ENCODE results near the gene GRM1.

The GRM1 gene

DNA sequence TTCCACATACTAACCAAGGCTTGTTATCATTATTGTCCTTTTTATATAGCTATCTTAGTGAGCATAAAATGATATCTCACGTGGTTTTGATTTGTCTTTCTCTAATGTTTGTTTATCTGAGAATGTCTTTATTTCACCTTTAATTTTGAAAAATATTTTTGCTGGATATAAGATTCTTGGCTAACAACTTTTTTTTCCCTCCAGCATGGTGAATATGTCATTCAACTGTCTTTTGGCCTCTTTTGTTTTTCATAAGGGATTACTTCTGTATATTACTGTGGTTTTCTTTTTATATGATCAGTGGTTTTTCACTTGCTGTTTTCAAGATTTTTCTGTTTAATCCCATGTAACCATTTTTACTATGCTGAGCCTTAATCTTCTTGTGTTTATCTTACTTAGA lies 141.0 kb downstream of the GRM1 start:
- TF ChIP-seq, protein P1, sequence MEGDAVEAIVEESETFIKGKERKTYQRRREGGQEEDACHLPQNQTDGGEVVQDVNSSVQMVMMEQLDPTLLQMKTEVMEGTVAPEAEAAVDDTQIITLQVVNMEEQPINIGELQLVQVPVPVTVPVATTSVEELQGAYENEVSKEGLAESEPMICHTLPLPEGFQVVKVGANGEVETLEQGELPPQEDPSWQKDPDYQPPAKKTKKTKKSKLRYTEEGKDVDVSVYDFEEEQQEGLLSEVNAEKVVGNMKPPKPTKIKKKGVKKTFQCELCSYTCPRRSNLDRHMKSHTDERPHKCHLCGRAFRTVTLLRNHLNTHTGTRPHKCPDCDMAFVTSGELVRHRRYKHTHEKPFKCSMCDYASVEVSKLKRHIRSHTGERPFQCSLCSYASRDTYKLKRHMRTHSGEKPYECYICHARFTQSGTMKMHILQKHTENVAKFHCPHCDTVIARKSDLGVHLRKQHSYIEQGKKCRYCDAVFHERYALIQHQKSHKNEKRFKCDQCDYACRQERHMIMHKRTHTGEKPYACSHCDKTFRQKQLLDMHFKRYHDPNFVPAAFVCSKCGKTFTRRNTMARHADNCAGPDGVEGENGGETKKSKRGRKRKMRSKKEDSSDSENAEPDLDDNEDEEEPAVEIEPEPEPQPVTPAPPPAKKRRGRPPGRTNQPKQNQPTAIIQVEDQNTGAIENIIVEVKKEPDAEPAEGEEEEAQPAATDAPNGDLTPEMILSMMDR (IDR thresholded peaks at IDR 0.05; ENCODE audit: low read depth, low read length, missing control alignments): no peak
- no peaks in the 10 kb centered on the region for H3K36me3 ChIP-seq (replicated peaks)
- H3K4me3 ChIP-seq (ENCODE audit: low read depth, low read length): no peak overlapping the region
- H3K27me3 ChIP-seq (replicated peaks): no peaks in the 10 kb centered on the region
- in situ Hi-C loops (cut with HindIII; ENCODE audit: low pct_ligation_motif_present, low sequenced_read_pairs): no loop called here
- no peak for DNase-seq
- no peak overlapping the region for H3K27ac ChIP-seq

GRCh38 chr6:146177785-146178184 lies 148.9 kb downstream of the GRM1 start:
- no peaks in the 10 kb centered on the region for H3K27me3 ChIP-seq (replicated peaks)
- DNase-seq: no peak
- in situ Hi-C loops (cut with HindIII; ENCODE audit: low pct_ligation_motif_present, low sequenced_read_pairs): no loop called here
- TF ChIP-seq, protein P1 (IDR thresholded peaks at IDR 0.05; ENCODE audit: low read depth, low read length, missing control alignments): no peak
- H3K4me3 ChIP-seq (ENCODE audit: low read depth, low read length): no peak overlapping the region
- H3K36me3 ChIP-seq (replicated peaks): no peaks in the 10 kb centered on the region
- H3K27ac ChIP-seq: no peak overlapping the region

DNA sequence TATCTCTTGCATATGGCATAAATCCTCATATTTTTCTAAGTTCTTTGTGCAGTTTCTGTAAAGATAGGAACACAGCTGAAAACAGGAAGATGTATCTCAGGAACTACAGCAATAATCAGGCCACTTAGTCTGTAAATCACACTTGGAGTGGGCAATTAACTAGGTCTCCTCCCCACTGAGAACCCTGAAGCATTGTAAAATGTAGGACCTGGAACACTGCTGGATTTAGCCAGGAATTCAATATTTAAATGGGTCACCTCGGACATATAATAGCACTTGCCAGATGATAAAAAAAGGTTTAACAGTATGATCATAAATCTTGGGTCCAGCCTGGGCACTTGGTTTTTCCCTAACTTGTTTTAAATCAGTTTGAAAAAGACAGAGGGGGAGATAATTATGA lies 155.0 kb downstream of the GRM1 start:
- Histone ChIP-seq H3K27me3 (replicated peaks) (no peaks in the 10 kb centered on the region), H3K4me3 (ENCODE audit: low read depth, low read length) (no peak overlapping the region), H3K27ac (no peak overlapping the region), H3K36me3 (replicated peaks) (no peaks in the 10 kb centered on the region)
- DNase-seq: no peak
- in situ Hi-C loops (cut with HindIII; ENCODE audit: low pct_ligation_motif_present, low sequenced_read_pairs): no loop called here
- TF ChIP-seq, protein P1 (IDR thresholded peaks at IDR 0.05; ENCODE audit: low read depth, low read length, missing control alignments): no peak

- TF ChIP-seq, protein P1 (IDR thresholded peaks at IDR 0.05; ENCODE audit: low read depth, low read length, missing control alignments): no peak
- H3K36me3 ChIP-seq (replicated peaks): no peaks in the 10 kb centered on the region
- in situ Hi-C loops (cut with HindIII; ENCODE audit: low pct_ligation_motif_present, low sequenced_read_pairs): no loop called here
- DNase-seq: no peak
- H3K27me3 ChIP-seq (replicated peaks): no peaks in the 10 kb centered on the region
- H3K4me3 ChIP-seq (ENCODE audit: low read depth, low read length): no peak overlapping the region
- H3K27ac ChIP-seq: no peak overlapping the region
Observed at GRCh38 chr6:146184701-146185100, 155.8 kb downstream of the GRM1 start.

DNA sequence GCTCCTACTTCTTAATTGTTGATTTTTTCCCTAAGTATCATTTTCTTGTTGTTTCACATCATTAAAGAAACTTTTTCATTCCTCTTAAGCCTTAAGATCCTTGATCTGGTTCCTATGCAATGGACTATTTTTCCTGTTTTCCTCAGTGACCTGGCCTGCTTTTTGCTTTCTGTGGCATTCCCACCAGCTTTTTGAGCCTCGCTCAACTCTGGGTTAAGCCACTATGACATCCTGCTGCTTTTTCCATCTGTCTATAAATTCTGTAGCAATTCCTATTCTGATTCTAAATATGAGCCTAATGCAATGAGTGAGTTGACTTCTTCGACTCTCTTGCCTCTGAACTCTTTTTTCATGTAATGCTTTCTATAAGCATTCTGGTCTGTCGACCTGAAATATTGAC lies 160.3 kb downstream of the GRM1 start:
- TF ChIP-seq, protein P1 (IDR thresholded peaks at IDR 0.05; ENCODE audit: low read depth, low read length, missing control alignments): no peak
- in situ Hi-C loops (cut with HindIII; ENCODE audit: low pct_ligation_motif_present, low sequenced_read_pairs): no loop called here
- no peak for DNase-seq
- Histone ChIP-seq H3K27me3 (replicated peaks) (no peaks in the 10 kb centered on the region), H3K4me3 (ENCODE audit: low read depth, low read length) (no peak overlapping the region), H3K27ac (no peak overlapping the region), H3K36me3 (replicated peaks) (no peaks in the 10 kb centered on the region)

- H3K36me3 ChIP-seq (replicated peaks): no peaks in the 10 kb centered on the region
- no peak overlapping the region for H3K4me3 ChIP-seq (ENCODE audit: low read depth, low read length)
- no peak for DNase-seq
- no peak overlapping the region for H3K27ac ChIP-seq
- no peaks in the 10 kb centered on the region for H3K27me3 ChIP-seq (replicated peaks)
- TF ChIP-seq, protein P1 (IDR thresholded peaks at IDR 0.05; ENCODE audit: low read depth, low read length, missing control alignments): no peak
- in situ Hi-C loops (cut with HindIII; ENCODE audit: low pct_ligation_motif_present, low sequenced_read_pairs): no loop called here
Observed at GRCh38 chr6:146190581-146190980, 161.7 kb downstream of the GRM1 start.
